CD4-positive, alpha-beta memory T cell (primary cell): ENCODE data around the gene CD80. TPM values are rescaled to one million over a fixed set of nuclear protein-coding genes. Genes with fewer than 3 reads are reported as not detected.

Experiments used
- CTCF ChIA-PET: fragments of 350-600 bp; sonication (Branson Sonifier 250); formaldehyde crosslinking; loops from one replicate; lab custom pipeline; 2021; ENCODE audit warnings: inconsistent platforms; ENCODE audit not compliant: partially characterized antibody; lab: Charles Lee
- POLR2A ChIA-PET: fragments of 350-600 bp; sonication (Branson Sonifier 250); formaldehyde crosslinking; loops from one replicate; lab custom pipeline; 2021; ENCODE audit not compliant: partially characterized antibody; lab: Charles Lee
- DNase-seq, 5 donors: peaks; one replicate each; pipeline versions ENCODE4 v3.0.0 to v3.0.0-alpha.2; 2020 to 2022; ENCODE audit warnings: mixed read lengths in 1 of 5
- H3K27ac ChIP-seq: one replicate; pipeline ENCODE4 v1.7.0; 2013; ENCODE audit warnings: low read depth, low read length
- H3K27me3 ChIP-seq: 2 replicates; pipeline ENCODE4 v1.7.0; 2013; ENCODE audit warnings: mild to moderate bottlenecking, low read length, moderate library complexity; ENCODE audit not compliant: insufficient read depth
- H3K36me3 ChIP-seq: 2 replicates; pipeline ENCODE4 v1.7.0; 2013; ENCODE audit warnings: mild to moderate bottlenecking, low read length, moderate library complexity; ENCODE audit not compliant: insufficient read depth
- H3K4me1 ChIP-seq: 2 replicates; pipeline ENCODE4 v1.7.0; 2013; ENCODE audit warnings: mild to moderate bottlenecking, low read length, moderate library complexity; ENCODE audit not compliant: insufficient read depth
- H3K4me3 ChIP-seq, 2 donors: one replicate each; pipeline ENCODE4 v1.7.0; 2013; ENCODE audit warnings: low read length in 2 of 2, mild to moderate bottlenecking in 1 of 2
- H3K9me3 ChIP-seq, 2 donors: one replicate each; pipeline ENCODE4 v1.7.0; 2013; ENCODE audit warnings: low read length in 2 of 2, control low read depth in 1 of 2; ENCODE audit not compliant: control insufficient read depth in 1 of 2
- H3K27ac Mint-ChIP-seq, 7 donors: one replicate each; pipeline ENCODE4 v1.8.0; 2020 to 2021; ENCODE audit warnings: mixed read lengths in 7 of 7, mild to moderate bottlenecking in 6 of 7, inconsistent platforms in 3 of 7, moderate library complexity in 3 of 7
- H3K27me3 Mint-ChIP-seq, 2 donors: one replicate each; pipeline ENCODE4 v1.8.0; 2020 to 2021; ENCODE audit warnings: mixed read lengths in 2 of 2
- H3K36me3 Mint-ChIP-seq, 2 donors: one replicate each; pipeline ENCODE4 v1.8.0; 2020 to 2021; ENCODE audit warnings: mixed read lengths in 2 of 2, inconsistent platforms in 1 of 2, mild to moderate bottlenecking in 1 of 2
- H3K4me1 Mint-ChIP-seq, 4 donors: one replicate each; pipeline ENCODE4 v1.8.0; 2020 to 2021; ENCODE audit warnings: mixed read lengths in 4 of 4, mild to moderate bottlenecking in 1 of 4
- H3K4me3 Mint-ChIP-seq, 8 donors: one replicate each; pipeline ENCODE4 v1.8.0; 2020 to 2021; ENCODE audit warnings: mixed read lengths in 8 of 8, mild to moderate bottlenecking in 7 of 8, moderate library complexity in 6 of 8, inconsistent platforms in 3 of 8
- H3K9me3 Mint-ChIP-seq, 8 donors: one replicate each; pipeline ENCODE4 v1.8.0; 2020 to 2021; ENCODE audit warnings: mixed read lengths in 8 of 8, mild to moderate bottlenecking in 5 of 8, inconsistent platforms in 3 of 8, moderate library complexity in 1 of 8
- intact Hi-C: fragments of 100-400 bp; cut with micrococcal nuclease; formaldehyde crosslinking; loops from one replicate; pipeline ENCODE4 v1.15.1; 2023
- polyA plus RNA-seq, 2 donors: library from polyadenylated mRNA; unstranded; fragments of 300-500 nt; fragmentation: Illumina TruSeq; gene quantifications; one replicate each; pipeline ENCODE4 v1.2.3, GENCODE V29; 2021
- total RNA-seq, 2 experiments: library from RNA; stranded (reverse); gene quantifications; one replicate each; pipeline ENCODE4 v1.2.3, GENCODE V29; 2021

Gene CD80
- total and polyA plus RNA-seq, 4 experiments from 2014 or later, result 0.42 to 1.6 (median 0.44) TPM; not detected in 1

- no peaks in the 10 kb centered on the region for H3K36me3 ChIP-seq
- Mint-ChIP-seq H3K36me3 (peaks cover 8 to 12% of the 10 kb centered on the region in 2 donors), H3K27me3 (no peaks in the 10 kb centered on the region), H3K9me3 (no peaks in the 10 kb centered on the region), H3K4me3 (no peak overlapping the region), H3K4me1 (no peaks in the 10 kb centered on the region), H3K27ac (no peak overlapping the region)
- no peak overlapping the region for H3K27ac ChIP-seq
- no peaks in the 10 kb centered on the region for H3K27me3 ChIP-seq
- no peak for DNase-seq
- CTCF ChIA-PET, result no interaction called here
- H3K4me3 ChIP-seq, result no peak overlapping the region
- intact Hi-C loops, result no loop called here
- no peaks in the 10 kb centered on the region for H3K9me3 ChIP-seq
- no peaks in the 10 kb centered on the region for H3K4me1 ChIP-seq
- POLR2A ChIA-PET, result no interaction called here
These were observed 29.0 kb downstream of the CD80 start for GRCh38 chr3:119530456-119530855.

DNA sequence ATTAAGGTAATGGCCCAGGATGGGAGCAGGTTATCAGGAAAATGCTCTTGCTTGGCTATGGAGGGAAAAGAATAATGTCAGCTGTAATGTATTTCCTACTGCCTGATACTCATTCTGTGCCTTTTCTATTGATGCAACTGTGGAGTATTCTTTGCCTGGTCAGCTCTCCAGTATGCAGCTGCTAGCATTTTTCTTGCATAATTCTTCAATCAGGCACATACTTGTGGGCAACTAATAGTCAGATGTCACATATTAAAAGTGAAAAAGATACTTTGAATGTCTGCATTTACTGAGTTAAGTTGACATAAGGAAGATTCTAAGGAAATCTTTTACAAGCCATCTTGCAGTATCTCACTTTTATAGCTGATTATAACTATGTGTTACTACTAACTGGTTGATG lies 29.5 kb downstream of the CD80 start:
- CTCF ChIA-PET, result no interaction called here
- no peaks in the 10 kb centered on the region for H3K27me3 ChIP-seq

GRCh38 chr3:119527714-119528113 lies 31.7 kb downstream of the CD80 start:
- no peaks in the 10 kb centered on the region for H3K9me3 Mint-ChIP-seq
- no peak overlapping the region for H3K27ac ChIP-seq
- peaks cover 32 to 34% of the 10 kb centered on the region in 2 donors for H3K36me3 Mint-ChIP-seq
- intact Hi-C loops, result no loop called here
- no peak overlapping the region for H3K4me3 ChIP-seq
- peaks cover 7% of the 10 kb centered on the region for H3K36me3 ChIP-seq
- POLR2A ChIA-PET, result no interaction called here
- CTCF ChIA-PET, result no interaction called here
- H3K4me1 ChIP-seq, result no peaks in the 10 kb centered on the region
- no peak overlapping the region for H3K4me3 Mint-ChIP-seq
- H3K9me3 ChIP-seq, result no peaks in the 10 kb centered on the region
- H3K27me3 ChIP-seq, result no peaks in the 10 kb centered on the region
- no peaks in the 10 kb centered on the region for H3K4me1 Mint-ChIP-seq
- H3K27me3 Mint-ChIP-seq, result no peaks in the 10 kb centered on the region
- no peak for DNase-seq
- no peak overlapping the region for H3K27ac Mint-ChIP-seq

More for the DNA sequence above, 29.5 kb downstream of the CD80 start:
- Mint-ChIP-seq H3K27me3 (no peaks in the 10 kb centered on the region), H3K36me3 (peaks cover 12 to 15% of the 10 kb centered on the region in 2 donors), H3K27ac (no peak overlapping the region), H3K9me3 (no peaks in the 10 kb centered on the region), H3K4me1 (no peaks in the 10 kb centered on the region), H3K4me3 (no peak overlapping the region)
- H3K9me3 ChIP-seq, result no peaks in the 10 kb centered on the region
- H3K27ac ChIP-seq, result no peak overlapping the region
- intact Hi-C loops, result no loop called here
- no peak for DNase-seq
- H3K36me3 ChIP-seq, result no peaks in the 10 kb centered on the region
- no peaks in the 10 kb centered on the region for H3K4me1 ChIP-seq
- no peak overlapping the region for H3K4me3 ChIP-seq
- POLR2A ChIA-PET, result no interaction called here

- H3K27me3 Mint-ChIP-seq, result no peaks in the 10 kb centered on the region
- DNase-seq, result no peak
- no peaks in the 10 kb centered on the region for H3K4me1 ChIP-seq
- peaks cover 0 to 1% (median 0%) of the 10 kb centered on the region in 4 donors for H3K4me1 Mint-ChIP-seq
- POLR2A ChIA-PET, result no interaction called here
- H3K36me3 ChIP-seq, result peaks cover 7% of the 10 kb centered on the region
- intact Hi-C loops, result no loop called here
- CTCF ChIA-PET, result no interaction called here
- H3K27ac ChIP-seq, result no peak overlapping the region
- H3K9me3 Mint-ChIP-seq, result peaks cover 0 to 4% (median 0%) of the 10 kb centered on the region in 8 donors
- no peak overlapping the region for H3K27ac Mint-ChIP-seq
- no peak overlapping the region for H3K4me3 ChIP-seq
- peaks cover 54 to 55% of the 10 kb centered on the region in 2 donors for H3K36me3 Mint-ChIP-seq
- no peaks in the 10 kb centered on the region for H3K27me3 ChIP-seq
- no peaks in the 10 kb centered on the region for H3K9me3 ChIP-seq
- peak overlapping the region in 1 of 8 donors; percentile 0 for H3K4me3 Mint-ChIP-seq
These were observed 34.3 kb downstream of the CD80 start for GRCh38 chr3:119524931-119525662.

GRCh38 chr3:119518026-119518425 lies 41.4 kb downstream of the CD80 start:
- H3K27ac ChIP-seq, result no peak overlapping the region
- Mint-ChIP-seq H3K36me3 (peaks cover 77 to 83% of the 10 kb centered on the region in 2 donors), H3K4me3 (no peak overlapping the region), H3K4me1 (peaks cover 0 to 3% (median under 1%) of the 10 kb centered on the region in 4 donors), H3K9me3 (peaks cover 0 to 4% (median 0%) of the 10 kb centered on the region in 8 donors), H3K27me3 (no peaks in the 10 kb centered on the region), H3K27ac (no peak overlapping the region)
- ChIA-PET POLR2A (no interaction called here), CTCF (no interaction called here)
- DNase-seq, result no peak
- peaks cover 43% of the 10 kb centered on the region for H3K36me3 ChIP-seq
- H3K27me3 ChIP-seq, result no peaks in the 10 kb centered on the region
- H3K4me1 ChIP-seq, result no peaks in the 10 kb centered on the region
- intact Hi-C loops, result no loop called here
- no peak overlapping the region for H3K4me3 ChIP-seq
- no peaks in the 10 kb centered on the region for H3K9me3 ChIP-seq

GRCh38 chr3:119517112-119517511 lies 42.3 kb downstream of the CD80 start:
- Histone ChIP-seq H3K27me3 (no peaks in the 10 kb centered on the region), H3K4me1 (no peaks in the 10 kb centered on the region), H3K4me3 (no peak overlapping the region), H3K27ac (no peak overlapping the region), H3K36me3 (peaks cover 43% of the 10 kb centered on the region), H3K9me3 (no peaks in the 10 kb centered on the region)
- H3K4me1 Mint-ChIP-seq, result peaks cover 0 to 2% (median under 1%) of the 10 kb centered on the region in 4 donors
- ChIA-PET POLR2A (no interaction called here), CTCF (no interaction called here)
- intact Hi-C loops, result no loop called here
- no peak for DNase-seq
- H3K9me3 Mint-ChIP-seq, result peaks cover 0 to 4% (median 0%) of the 10 kb centered on the region in 8 donors
- H3K27ac Mint-ChIP-seq, result peak overlapping the region in 2 of 7 donors; percentile 22 to 42
- peaks cover 74 to 78% of the 10 kb centered on the region in 2 donors for H3K36me3 Mint-ChIP-seq
- no peak overlapping the region for H3K4me3 Mint-ChIP-seq
- no peaks in the 10 kb centered on the region for H3K27me3 Mint-ChIP-seq

GRCh38 chr3:119514637-119515036 lies 44.8 kb downstream of the CD80 start:
- no peaks in the 10 kb centered on the region for H3K27me3 ChIP-seq
- H3K4me3 ChIP-seq, result no peak overlapping the region
- no peak for DNase-seq
- peaks cover 0 to 2% (median under 1%) of the 10 kb centered on the region in 4 donors for H3K4me1 Mint-ChIP-seq
- peaks cover 48% of the 10 kb centered on the region for H3K36me3 ChIP-seq
- H3K4me1 ChIP-seq, result no peaks in the 10 kb centered on the region
- peaks cover 55 to 57% of the 10 kb centered on the region in 2 donors for H3K36me3 Mint-ChIP-seq
- no peaks in the 10 kb centered on the region for H3K9me3 ChIP-seq
- ChIA-PET CTCF (no interaction called here), POLR2A (no interaction called here)
- no peak overlapping the region for H3K27ac ChIP-seq
- peak overlapping the region in 1 of 7 donors; percentile 13 for H3K27ac Mint-ChIP-seq
- H3K9me3 Mint-ChIP-seq, result no peaks in the 10 kb centered on the region
- no peaks in the 10 kb centered on the region for H3K27me3 Mint-ChIP-seq
- intact Hi-C loops, result no loop called here
- H3K4me3 Mint-ChIP-seq, result no peak overlapping the region
